PC-3 (cell line): Measurements from ENCODE around the gene UBQLNL.

ENCODE experiments used
- CTCF ChIP-seq: fragments of 300-600 bp; sonication (generic); conservative IDR thresholded peaks from 2 replicates; pipeline ENCODE4 v1.5.1; 2017; ENCODE audit warnings: antibody characterized with exemption, low read depth, mild to moderate bottlenecking, low read length
- EZH2 ChIP-seq: fragments of 300-600 bp; sonication (generic); IDR thresholded peaks from one replicate; pipeline ENCODE4 v1.6.1; 2017; ENCODE audit warnings: antibody characterized with exemption, mild to moderate bottlenecking, low read length; ENCODE audit not compliant: unreplicated experiment

- TF ChIP-seq EZH2 (no peak), CTCF (no peak)
Observed at GRCh38 chr11:5564259-5565019, 47.9 kb upstream of the UBQLNL start.
